ENCODE measurements around the gene LIPA. TPM values are rescaled to one million over a fixed set of nuclear protein-coding genes. Genes with fewer than 3 reads are reported as not detected.
"Not testable (repeated sequence)": the region's sequence is repeated elsewhere in the genome, so short reads cannot be mapped to it uniquely, and the experiment has no call there.

LIPA gene
- total and polyA plus RNA-seq, 9 of the 15 experiments (the other 6 are each of a cell fraction or from before 2014, with no cell fraction given) = 0.07 to 0.40 (median 0.15) TPM; not detected in 1

DNA sequence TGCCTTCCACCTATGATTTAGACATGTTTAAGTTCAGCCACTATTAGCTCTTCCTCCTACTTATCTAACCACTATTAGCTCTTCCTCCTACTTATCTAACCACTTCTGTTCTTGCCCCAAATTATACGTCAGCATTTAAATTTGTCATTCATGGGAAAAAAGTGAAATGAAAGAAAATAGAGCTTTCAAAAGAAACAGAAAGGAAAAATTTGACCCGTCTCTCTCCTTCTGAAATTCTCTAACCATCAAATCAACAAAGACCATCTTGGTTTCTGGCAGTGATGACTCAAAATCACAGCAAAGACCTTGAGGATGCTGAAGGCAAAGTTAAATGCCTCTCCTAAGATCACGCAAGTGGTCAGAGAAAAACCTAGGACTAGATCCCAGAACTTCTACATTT is 2.6 kb downstream of the LIPA start:
- no peaks in the 10 kb centered on the region for H3K79me2 ChIP-seq (ENCODE audit: control insufficient read depth, insufficient read depth, low read length)
- no peak overlapping the region for H3K4me3 ChIP-seq
- no TSS peak for BruUV-seq (replicated peaks)
- H2AFZ ChIP-seq (ENCODE audit: low read depth, low read length) = no peak overlapping the region
- no peak overlapping the region for H3K4me2 ChIP-seq (ENCODE audit: insufficient read depth, low read length)
- in situ Hi-C loops (cut with MboI) = no loop called here
- H3K4me1 ChIP-seq (replicated peaks in 1 of 2; ENCODE audit: control insufficient read depth in 2 of 2, insufficient read depth in 2 of 2, low read length in 2 of 2) = peaks cover 0 to 6% of the 10 kb centered on the region in 2 experiments; a peak in 2 of 5 replicates
- H3K27me3 ChIP-seq (ENCODE audit: control insufficient read depth in 2 of 2, insufficient read depth in 2 of 2, low read length in 2 of 2) = no peaks in the 10 kb centered on the region
- ChIA-PET POLR2A (no interaction called here), CTCF (ENCODE audit: low intra/inter-chr PET ratio) (no interaction called here)
- FAIRE-seq (no peak), DNase-seq (ENCODE audit: extremely low read depth in 1 of 4, low spot score in 3 of 4) (no peak), ATAC-seq (no peak)
- H4K20me1 ChIP-seq (replicated peaks; ENCODE audit: control insufficient read depth, insufficient read depth, low read length) = no peaks in the 10 kb centered on the region
- WGBS (ENCODE audit: insufficient coverage, low coverage, missing lambda C conversion rate) = 4% methylated on average over 3 of the region's 3 CpGs
- H3K9ac ChIP-seq (ENCODE audit: insufficient read depth in 1 of 2, low read depth in 2 of 2, low read length in 2 of 2) = no peak overlapping the region
- no peaks in the 10 kb centered on the region for H3K9me3 ChIP-seq (replicated peaks; ENCODE audit: control insufficient read depth, insufficient read depth, low read depth, low read length)
- H3K36me3 ChIP-seq (ENCODE audit: control insufficient read depth, insufficient read depth, low read length) = no peaks in the 10 kb centered on the region
- TF ChIP-seq, protein P1, sequence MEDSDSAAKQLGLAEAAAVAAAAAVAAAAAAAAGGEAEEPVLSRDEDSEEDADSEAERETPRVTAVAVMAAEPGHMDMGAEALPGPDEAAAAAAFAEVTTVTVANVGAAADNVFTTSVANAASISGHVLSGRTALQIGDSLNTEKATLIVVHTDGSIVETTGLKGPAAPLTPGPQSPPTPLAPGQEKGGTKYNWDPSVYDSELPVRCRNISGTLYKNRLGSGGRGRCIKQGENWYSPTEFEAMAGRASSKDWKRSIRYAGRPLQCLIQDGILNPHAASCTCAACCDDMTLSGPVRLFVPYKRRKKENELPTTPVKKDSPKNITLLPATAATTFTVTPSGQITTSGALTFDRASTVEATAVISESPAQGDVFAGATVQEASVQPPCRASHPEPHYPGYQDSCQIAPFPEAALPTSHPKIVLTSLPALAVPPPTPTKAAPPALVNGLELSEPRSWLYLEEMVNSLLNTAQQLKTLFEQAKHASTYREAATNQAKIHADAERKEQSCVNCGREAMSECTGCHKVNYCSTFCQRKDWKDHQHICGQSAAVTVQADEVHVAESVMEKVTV (CRISPR knock-in tag; IDR thresholded peaks at IDR 0.05) = no peak
- TF ChIP-seq ZFX (CRISPR knock-in tag; IDR thresholded peaks at IDR 0.05) (no peak), NFATC3 (IDR thresholded peaks at IDR 0.05) (no peak), GABPB2 (CRISPR knock-in tag; conservative IDR thresholded peaks at IDR 0.05) (no peak), HNRNPH1 (optimal IDR thresholded peaks at IDR 0.05; ENCODE audit: low read depth, low read length) (no peak), MTA1 (IDR thresholded peaks at IDR 0.05; ENCODE audit: borderline replicate concordance) (no peak), EGR1 (conservative IDR thresholded peaks at IDR 0.05) (no peak), BRF1 (IDR thresholded peaks at IDR 0.05; ENCODE audit: borderline replicate concordance, extremely low read depth, insufficient read length) (no peak)
- intact Hi-C loops (cut with micrococcal nuclease) = no loop called here
- no peak overlapping the region for H3K27ac ChIP-seq (ENCODE audit: extremely low read depth, low read depth, low read length)
- H3K9me1 ChIP-seq (ENCODE audit: control insufficient read depth, insufficient read depth, low read length) = no peaks in the 10 kb centered on the region

DNA sequence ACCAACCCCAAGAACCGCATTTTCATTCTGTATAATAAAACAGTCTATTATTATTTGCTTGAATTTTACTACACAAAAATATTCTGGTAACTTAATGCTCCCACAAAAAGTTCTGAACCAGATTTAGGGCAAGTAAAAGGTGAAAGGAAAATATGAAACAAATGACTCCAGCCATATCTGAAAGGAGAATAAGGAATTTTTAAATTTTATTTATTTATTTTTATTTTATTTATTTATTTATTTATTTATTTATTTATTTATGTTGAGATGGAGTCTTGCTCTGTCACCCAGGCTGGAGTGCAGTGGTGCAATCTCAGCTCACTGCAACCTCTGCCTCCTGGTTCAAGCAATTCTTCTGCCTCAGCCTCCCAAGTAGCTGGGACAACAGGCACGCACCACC is 4.0 kb downstream of the LIPA start:
- H3K79me2 ChIP-seq (ENCODE audit: control insufficient read depth, insufficient read depth, low read length); intact Hi-C loops (cut with micrococcal nuclease); H3K4me1 ChIP-seq (replicated peaks in 1 of 2; ENCODE audit: control insufficient read depth in 2 of 2, insufficient read depth in 2 of 2, low read length in 2 of 2); H3K9me1 ChIP-seq (ENCODE audit: control insufficient read depth, insufficient read depth, low read length); H3K27ac ChIP-seq (ENCODE audit: extremely low read depth, low read depth, low read length); H3K4me2 ChIP-seq (ENCODE audit: insufficient read depth, low read length); H3K9me3 ChIP-seq (replicated peaks; ENCODE audit: control insufficient read depth, insufficient read depth, low read depth, low read length); H3K27me3 ChIP-seq (ENCODE audit: control insufficient read depth in 2 of 2, insufficient read depth in 2 of 2, low read length in 2 of 2); DNase-seq (ENCODE audit: extremely low read depth in 1 of 4, low spot score in 3 of 4); POLR2A ChIA-PET; FAIRE-seq; CTCF ChIA-PET (ENCODE audit: low intra/inter-chr PET ratio); BruUV-seq (replicated peaks); H2AFZ ChIP-seq (ENCODE audit: low read depth, low read length); H3K4me3 ChIP-seq; ATAC-seq; H3K36me3 ChIP-seq (ENCODE audit: control insufficient read depth, insufficient read depth, low read length); H4K20me1 ChIP-seq (replicated peaks; ENCODE audit: control insufficient read depth, insufficient read depth, low read length); in situ Hi-C loops (cut with MboI); H3K9ac ChIP-seq (ENCODE audit: insufficient read depth in 1 of 2, low read depth in 2 of 2, low read length in 2 of 2): not testable (repeated sequence)
- 6% methylated on average over 2 of the region's 2 CpGs for WGBS (ENCODE audit: insufficient coverage, low coverage, missing lambda C conversion rate)

Data from K562 (cell line).